ENCODE data around the gene OR2D3.
"Not testable (repeated sequence)": the region's sequence is repeated elsewhere in the genome, so short reads cannot be mapped to it uniquely, and the experiment has no call there.

OR2D3 gene

GRCh38 chr11:6928916-6929315 is 8.1 kb downstream of the OR2D3 start:
- no peak for DNase-seq (ENCODE audit: low read depth)

- no peak for DNase-seq (ENCODE audit: low read depth)
These were observed 10.4 kb downstream of the OR2D3 start for GRCh38 chr11:6931146-6931713.

GRCh38 chr11:6932145-6932544 is 11.3 kb downstream of the OR2D3 start:
- DNase-seq (ENCODE audit: low read depth), result no peak

GRCh38 chr11:6941970-6942369 is 21.2 kb downstream of the OR2D3 start:
- no peak for DNase-seq (ENCODE audit: low read depth)

- no peak for DNase-seq (ENCODE audit: low read depth)
These were observed 22.3 kb downstream of the OR2D3 start for GRCh38 chr11:6943131-6943530.

GRCh38 chr11:6954248-6954647 is 33.4 kb downstream of the OR2D3 start:
- not testable (repeated sequence) for DNase-seq (ENCODE audit: low read depth)

GRCh38 chr11:6962141-6962540 is 41.3 kb downstream of the OR2D3 start:
- no peak for DNase-seq (ENCODE audit: low read depth)

- no peak for DNase-seq (ENCODE audit: low read depth)
These were observed 41.9 kb downstream of the OR2D3 start for GRCh38 chr11:6962673-6963072.

- no peak for DNase-seq (ENCODE audit: low read depth)
These were observed 48.0 kb downstream of the OR2D3 start for GRCh38 chr11:6968816-6969215.

- not testable (repeated sequence) for DNase-seq (ENCODE audit: low read depth)
These were observed 49.1 kb downstream of the OR2D3 start for GRCh38 chr11:6969854-6970253.
